GM12878 (cell line): ENCODE measurements around the gene GNAO1. TPM values are rescaled to one million over a fixed set of nuclear protein-coding genes. Genes with fewer than 3 reads are reported as not detected.

ENCODE experiments used
- ATAC-seq: fragments of 200-7000 bp; cut with Tn5 transposase; 3 replicates; pipeline ENCODE4 v1.9.1; 2020; ENCODE audit warnings: mild to moderate bottlenecking, moderate library complexity
- BruUV-seq: library from RNA; stranded (reverse); fragments of 400-500 nt; replicated peaks from 2 replicates; lab custom pipeline; 2021; lab: Mats Ljungman, UMichigan
- CTCF ChIA-PET: fragments of 300-600 bp; sonication (Branson Sonifier 250); formaldehyde crosslinking; extraction: SDS; loops from one replicate; lab custom pipeline; 2021; ENCODE audit warnings: inconsistent platforms; lab: Yijun Ruan, JAX
- POLR2A ChIA-PET: fragments of 350-600 bp; formaldehyde crosslinking; extraction: SDS; loops from one replicate; lab custom pipeline; 2021; ENCODE audit warnings: inconsistent platforms; lab: Charles Lee
- RAD21 ChIA-PET: fragments of 300-600 bp; sonication (Branson Sonifier 250); formaldehyde crosslinking; loops from one replicate; lab custom pipeline; 2023; ENCODE audit warnings: antibody characterized with exemption; ENCODE audit not compliant: unreplicated experiment; lab: Charles Lee
- SMC1A ChIA-PET: fragments of 300-600 bp; sonication (Branson Sonifier 250); formaldehyde crosslinking; loops from one replicate; lab custom pipeline; 2023; ENCODE audit not compliant: unreplicated experiment, uncharacterized antibody; lab: Charles Lee
- DNase-seq: peaks from one replicate; pipeline ENCODE4 v3.0.0-alpha.2; 2011; ENCODE audit warnings: low read depth, low spot score
- FAIRE-seq: peaks from 3 replicates; lab custom pipeline; 2011; peaks lifted over from hg19 to GRCh38; lab: Jason Lieb, UNC
- H2AFZ ChIP-seq: 2 replicates; pipeline ENCODE4 v1.6.0; 2011; ENCODE audit warnings: low read depth, low read length, control low read depth; ENCODE audit not compliant: control insufficient read depth
- H3K27ac ChIP-seq: 2 replicates; pipeline ENCODE4 v1.5.1; 2011; ENCODE audit warnings: control low read depth; ENCODE audit not compliant: control insufficient read depth, insufficient read depth
- H3K27me3 ChIP-seq, 2 experiments: replicated peaks in 1 of 2; 2 replicates each; pipeline versions ENCODE4 v1.6.0 to v1.6.1; 2011; ENCODE audit warnings: low read length in 1 of 2; ENCODE audit not compliant: control insufficient read depth in 2 of 2, insufficient read depth in 2 of 2
- H3K36me3 ChIP-seq, 2 experiments: 2 replicates each; pipeline ENCODE4 v1.5.1; 2011; ENCODE audit warnings: low read length in 1 of 2; ENCODE audit not compliant: control insufficient read depth in 2 of 2, insufficient read depth in 2 of 2
- H3K4me1 ChIP-seq: 2 replicates; pipeline ENCODE4 v1.6.1; 2011; ENCODE audit warnings: mild to moderate bottlenecking, low read length, moderate library complexity, mixed read lengths; ENCODE audit not compliant: control insufficient read depth, insufficient read depth
- H3K4me2 ChIP-seq: 2 replicates; pipeline ENCODE4 v1.6.0; 2011; ENCODE audit warnings: control low read depth; ENCODE audit not compliant: control insufficient read depth, insufficient read depth
- H3K4me3 ChIP-seq: fragments of 200-600 bp; sonication (generic); 2 replicates; pipeline ENCODE4 v1.5.1; 2016
- H3K79me2 ChIP-seq: 2 replicates; pipeline ENCODE4 v1.6.0; 2011; ENCODE audit warnings: low read length; ENCODE audit not compliant: control insufficient read depth, insufficient read depth
- H3K9ac ChIP-seq: 2 replicates; pipeline ENCODE4 v1.8.0; 2011; ENCODE audit warnings: low read length, control low read depth, mixed read lengths; ENCODE audit not compliant: control insufficient read depth, insufficient read depth
- H3K9me3 ChIP-seq: replicated peaks from 3 replicates; pipeline ENCODE4 v1.5.1; 2011; ENCODE audit warnings: mild to moderate bottlenecking, low read length; ENCODE audit not compliant: control insufficient read depth, insufficient read depth
- H4K20me1 ChIP-seq: 2 replicates; pipeline ENCODE4 v1.6.0; 2011; ENCODE audit not compliant: control insufficient read depth, insufficient read depth
- CEBPZ ChIP-seq: fragments of 150-350 bp; IDR thresholded peaks from 2 replicates; pipeline ENCODE4 v1.6.1; 2016; ENCODE audit warnings: low read depth, low read length
- ELK1 ChIP-seq: IDR thresholded peaks from 2 replicates; pipeline ENCODE4 v1.6.1; 2012; ENCODE audit warnings: low read depth, low read length, improper control_type of control experiment
- MYC ChIP-seq: IDR thresholded peaks from 2 replicates; pipeline ENCODE4 v1.6.1; 2011; ENCODE audit warnings: mild to moderate bottlenecking, low read length, moderate library complexity, inconsistent platforms; ENCODE audit not compliant: insufficient read depth, insufficient replicate concordance, insufficient read length, severe bottlenecking
- NBN ChIP-seq: fragments of 450-650 bp; IDR thresholded peaks from 2 replicates; pipeline ENCODE4 v1.6.1; 2016
- NFXL1 ChIP-seq: fragments of 450-650 bp; IDR thresholded peaks from 2 replicates; pipeline ENCODE4 v1.6.1; 2017; ENCODE audit warnings: antibody characterized with exemption, mild to moderate bottlenecking, borderline replicate concordance
- NFYA ChIP-seq: IDR thresholded peaks from 2 replicates; pipeline ENCODE4 v1.6.1; 2011; ENCODE audit warnings: low read depth, mild to moderate bottlenecking, low read length, improper control_type of control experiment, borderline replicate concordance
- NR2F1 ChIP-seq: fragments of 450-650 bp; conservative IDR thresholded peaks from 2 replicates; pipeline ENCODE4 v1.6.1; 2017; ENCODE audit warnings: mild to moderate bottlenecking
- PAX8 ChIP-seq: fragments of 450-650 bp; IDR thresholded peaks from 2 replicates; pipeline ENCODE4 v1.6.1; 2017; ENCODE audit warnings: mild to moderate bottlenecking, moderate library complexity
- POLR2AphosphoS2 ChIP-seq: IDR thresholded peaks from 2 replicates; pipeline ENCODE4 v1.6.1; 2011; ENCODE audit warnings: low read depth, mild to moderate bottlenecking, low read length, improper control_type of control experiment, moderate library complexity
- SUPT20H ChIP-seq: IDR thresholded peaks from 2 replicates; pipeline ENCODE4 v1.6.1; 2011; ENCODE audit warnings: low read depth, mild to moderate bottlenecking, low read length, moderate library complexity, borderline replicate concordance; ENCODE audit not compliant: control insufficient read depth
- USF2 ChIP-seq: IDR thresholded peaks from 2 replicates; pipeline ENCODE4 v1.6.1; 2011; ENCODE audit warnings: low read depth, low read length, improper control_type of control experiment, borderline replicate concordance
- WRNIP1 ChIP-seq: IDR thresholded peaks from 2 replicates; pipeline ENCODE4 v1.6.1; 2011; ENCODE audit warnings: low read depth, low read length, improper control_type of control experiment, borderline replicate concordance
- ZNF207 ChIP-seq: fragments of 450-650 bp; IDR thresholded peaks from 2 replicates; pipeline ENCODE4 v1.6.1; 2014; ENCODE audit warnings: antibody characterized with exemption, mild to moderate bottlenecking, borderline replicate concordance
- WGBS: methylation state at CpG from one replicate; pipeline ENCODE4 v1.1.6; 2016; ENCODE audit warnings: low lambda C conversion rate; ENCODE audit not compliant: insufficient replicate concordance, insufficient coverage; ENCODE audit errors: missing lambda C conversion rate; 5-methylcytosine and 5-hydroxymethylcytosine counted together
- in situ Hi-C: fragments of 300-500 bp; cut with MboI; formaldehyde crosslinking; loops from 9 replicates; pipeline ENCODE4 v1.14.3; 2018; ENCODE audit warnings: mixed read lengths
- intact Hi-C: fragments of 100-400 bp; cut with micrococcal nuclease; formaldehyde crosslinking; loops from one replicate; pipeline ENCODE4 v1.14.2; 2022; ENCODE audit not compliant: unreplicated experiment
- polyA plus RNA-seq, 11 experiments: library from polyadenylated mRNA; depleted of rRNA in 4 of 11; unstranded in 6 of 11; stranded (reverse) in 5 of 11; fragments of >200 nt; fragmentation: Nextera tagmentation in 4 of 11; fragmentation: Illumina TruSeq in 1 of 11; extraction: Ambion mirVana in 4 of 11; extraction: Trizol in 1 of 11; gene quantifications; 1 replicate in 1 of 11; 2 replicates in 10 of 11; pipeline versions ENCODE4 v1.2.1 to v1.2.3, GENCODE V29; 2011 to 2016; ENCODE audit warnings: inconsistent platforms in 2 of 11, missing spikeins in 2 of 11, low read depth in 1 of 11
- total RNA-seq, 4 experiments: library from RNA; depleted of rRNA in 3 of 4; stranded (reverse); fragments of >200 nt in 3 of 4; fragmentation: Illumina TruSeq in 1 of 4; extraction: Trizol in 1 of 4; gene quantifications; 2 replicates each; pipeline versions ENCODE4 v1.2.1 to v1.2.3, GENCODE V29; 2013 to 2021
- TF ChIP-seq, protein P1 (sequence below): fragments of 450-650 bp; IDR thresholded peaks from 2 replicates; pipeline ENCODE4 v1.6.1; 2016; ENCODE audit warnings: mild to moderate bottlenecking
- TF ChIP-seq, protein P2 (sequence below): IDR thresholded peaks from 2 replicates; pipeline ENCODE4 v1.6.1; 2012; ENCODE audit warnings: low read depth, low read length, improper control_type of control experiment

The GNAO1 gene
- total and polyA plus RNA-seq, 10 of the 15 experiments (the other 5 are each of a cell fraction or from before 2014, with no cell fraction given) = 0.05 to 0.28 (median 0.14) TPM; not detected in 6

- TF ChIP-seq CEBPZ = no peak
- no peak for TF ChIP-seq NBN
- no peak for TF ChIP-seq NR2F1
- TF ChIP-seq, protein P1, sequence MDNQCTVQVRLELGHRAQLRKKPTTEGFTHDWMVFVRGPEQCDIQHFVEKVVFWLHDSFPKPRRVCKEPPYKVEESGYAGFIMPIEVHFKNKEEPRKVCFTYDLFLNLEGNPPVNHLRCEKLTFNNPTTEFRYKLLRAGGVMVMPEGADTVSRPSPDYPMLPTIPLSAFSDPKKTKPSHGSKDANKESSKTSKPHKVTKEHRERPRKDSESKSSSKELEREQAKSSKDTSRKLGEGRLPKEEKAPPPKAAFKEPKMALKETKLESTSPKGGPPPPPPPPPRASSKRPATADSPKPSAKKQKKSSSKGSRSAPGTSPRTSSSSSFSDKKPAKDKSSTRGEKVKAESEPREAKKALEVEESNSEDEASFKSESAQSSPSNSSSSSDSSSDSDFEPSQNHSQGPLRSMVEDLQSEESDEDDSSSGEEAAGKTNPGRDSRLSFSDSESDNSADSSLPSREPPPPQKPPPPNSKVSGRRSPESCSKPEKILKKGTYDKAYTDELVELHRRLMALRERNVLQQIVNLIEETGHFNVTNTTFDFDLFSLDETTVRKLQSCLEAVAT = no peak
Measured at GRCh38 chr16:56362706-56363105, 171.4 kb downstream of the GNAO1 start (continued).

DNA sequence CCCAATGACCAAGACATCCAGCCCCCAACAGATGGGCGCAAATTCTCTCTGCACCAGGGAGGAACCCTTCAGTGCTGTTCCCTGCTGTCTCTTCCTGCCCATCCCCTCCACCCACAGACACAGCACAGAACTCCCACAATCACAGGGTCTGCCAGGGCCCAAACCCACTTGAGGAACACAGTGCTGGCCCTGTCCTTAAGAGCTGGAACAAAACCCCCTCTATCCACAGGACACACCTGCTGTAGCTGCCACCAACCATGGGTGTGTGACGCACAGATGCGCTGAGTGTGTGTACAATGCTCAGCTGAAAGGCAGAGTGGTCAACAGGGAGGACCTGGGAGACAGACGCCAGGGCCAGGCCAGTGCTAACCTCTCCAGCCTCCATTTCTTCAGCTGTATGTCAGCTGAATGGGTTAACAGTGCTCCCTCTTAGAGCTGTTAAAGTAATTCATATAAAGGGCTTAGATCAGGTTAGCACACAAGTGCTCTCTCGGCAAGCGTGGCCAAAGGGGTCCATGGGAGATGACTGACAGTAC lies 172.0 kb downstream of the GNAO1 start:
- ChIA-PET SMC1A (no interaction called here), POLR2A (no interaction called here), RAD21 (no interaction called here), CTCF (no interaction called here)
- Histone ChIP-seq H3K79me2 (no peaks in the 10 kb centered on the region), H3K9ac (no peak overlapping the region), H3K27ac (no peak overlapping the region), H3K4me1 (no peaks in the 10 kb centered on the region), H3K9me3 (no peaks in the 10 kb centered on the region), H3K36me3 (peaks cover 9 to 31% of the 10 kb centered on the region in 2 experiments; a peak in 3 of 4 replicates), H4K20me1 (no peaks in the 10 kb centered on the region), H3K27me3 (no peaks in the 10 kb centered on the region), H2AFZ (no peak overlapping the region), H3K4me3 (no peak overlapping the region), H3K4me2 (no peak overlapping the region)
- in situ Hi-C loops = no loop called here
- no peak for DNase-seq
- no peak for FAIRE-seq
- BruUV-seq = no TSS peak
- 94% methylated on average over 6 of the region's 6 CpGs for WGBS
- no peak for ATAC-seq
- intact Hi-C loops = no loop called here
- TF ChIP-seq NBN = no peak
- TF ChIP-seq POLR2AphosphoS2 = no peak
- no peak for TF ChIP-seq ELK1
- TF ChIP-seq USF2 = no peak
- no peak for TF ChIP-seq WRNIP1
- TF ChIP-seq SUPT20H = no peak
- TF ChIP-seq, protein P2, sequence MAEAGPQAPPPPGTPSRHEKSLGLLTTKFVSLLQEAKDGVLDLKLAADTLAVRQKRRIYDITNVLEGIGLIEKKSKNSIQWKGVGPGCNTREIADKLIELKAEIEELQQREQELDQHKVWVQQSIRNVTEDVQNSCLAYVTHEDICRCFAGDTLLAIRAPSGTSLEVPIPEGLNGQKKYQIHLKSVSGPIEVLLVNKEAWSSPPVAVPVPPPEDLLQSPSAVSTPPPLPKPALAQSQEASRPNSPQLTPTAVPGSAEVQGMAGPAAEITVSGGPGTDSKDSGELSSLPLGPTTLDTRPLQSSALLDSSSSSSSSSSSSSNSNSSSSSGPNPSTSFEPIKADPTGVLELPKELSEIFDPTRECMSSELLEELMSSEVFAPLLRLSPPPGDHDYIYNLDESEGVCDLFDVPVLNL = no peak
- no peak for TF ChIP-seq MYC
- TF ChIP-seq ZNF207 = no peak
- no peak for TF ChIP-seq NFXL1
- no peak for TF ChIP-seq PAX8
- TF ChIP-seq NFYA = no peak
